Stimulated activated effector memory CD8-positive, alpha-beta T cell treated with anti-CD3 and anti-CD28 coated beads, Interleukin-12 subunit alpha, Interleukin-12 subunit beta, amount 100 ng/mL, for 72 hours (primary cell): ENCODE measurements around the gene NMT1.
A peak's percentile ranks its signal among the peaks of the same experiment; 100 is the strongest.

Experiments
- ATAC-seq: fragments of 150-1000 bp; cut with Tn5 transposase; 2 replicates; pipeline ENCODE4 v1.10.0; 2021
- DNase-seq, 2 donors: peaks; one replicate each; pipeline ENCODE4 v3.0.0; 2021 to 2022; ENCODE audit warnings: low spot score in 2 of 2
- H3K27ac Mint-ChIP-seq: one replicate; pipeline ENCODE4 v1.8.0; 2022; ENCODE audit warnings: mild to moderate bottlenecking, mixed read lengths
- H3K36me3 Mint-ChIP-seq: one replicate; pipeline ENCODE4 v1.8.0; 2022; ENCODE audit warnings: mild to moderate bottlenecking, mixed read lengths
- H3K4me1 Mint-ChIP-seq: one replicate; pipeline ENCODE4 v1.8.0; 2022; ENCODE audit warnings: mixed read lengths
- H3K4me3 Mint-ChIP-seq: one replicate; pipeline ENCODE4 v1.8.0; 2022; ENCODE audit warnings: mild to moderate bottlenecking, mixed read lengths
- H3K9me3 Mint-ChIP-seq: one replicate; pipeline ENCODE4 v1.8.0; 2022; ENCODE audit warnings: mixed read lengths

Gene NMT1

GRCh38 chr17:45127207-45127547 is 66.1 kb downstream of the NMT1 start:
- Mint-ChIP-seq H3K27ac (no peak overlapping the region), H3K4me1 (peaks cover 21% of the 10 kb centered on the region), H3K9me3 (no peaks in the 10 kb centered on the region), H3K36me3 (no peaks in the 10 kb centered on the region), H3K4me3 (no peak overlapping the region)
- ATAC-seq, result no peak
- no peak for DNase-seq

- H3K4me1 Mint-ChIP-seq, result peaks cover 21% of the 10 kb centered on the region
- H3K27ac Mint-ChIP-seq, result no peak overlapping the region
- H3K4me3 Mint-ChIP-seq, result no peak overlapping the region
- ATAC-seq (no peak), DNase-seq (no peak)
- H3K36me3 Mint-ChIP-seq, result no peaks in the 10 kb centered on the region
- H3K9me3 Mint-ChIP-seq, result no peaks in the 10 kb centered on the region
These were observed 66.6 kb downstream of the NMT1 start for GRCh38 chr17:45127548-45128300.

GRCh38 chr17:45128331-45128730 is 67.2 kb downstream of the NMT1 start:
- ATAC-seq, result no peak
- Mint-ChIP-seq H3K9me3 (no peaks in the 10 kb centered on the region), H3K36me3 (no peaks in the 10 kb centered on the region), H3K4me3 (no peak overlapping the region), H3K27ac (no peak overlapping the region), H3K4me1 (peaks cover 21% of the 10 kb centered on the region)
- no peak for DNase-seq

GRCh38 chr17:45128989-45129388 is 67.9 kb downstream of the NMT1 start:
- no peak overlapping the region for H3K27ac Mint-ChIP-seq

GRCh38 chr17:45129426-45129939 is 68.4 kb downstream of the NMT1 start:
- Mint-ChIP-seq H3K9me3 (no peaks in the 10 kb centered on the region), H3K4me3 (no peak overlapping the region), H3K27ac (no peak overlapping the region), H3K36me3 (no peaks in the 10 kb centered on the region), H3K4me1 (peaks cover 15% of the 10 kb centered on the region)
- no peak for ATAC-seq
- no peak for DNase-seq

More at GRCh38 chr17:45128989-45129388, 67.9 kb downstream of the NMT1 start:
- H3K36me3 Mint-ChIP-seq, result no peaks in the 10 kb centered on the region
- DNase-seq, result no peak
- H3K4me1 Mint-ChIP-seq, result peaks cover 20% of the 10 kb centered on the region
- ATAC-seq, result no peak
- H3K9me3 Mint-ChIP-seq, result no peaks in the 10 kb centered on the region
- H3K4me3 Mint-ChIP-seq, result no peak overlapping the region

- H3K4me3 Mint-ChIP-seq, result no peak overlapping the region
- H3K27ac Mint-ChIP-seq, result no peak overlapping the region
- ATAC-seq, result no peak
These were observed 69.0 kb downstream of the NMT1 start for GRCh38 chr17:45129940-45130680.

GRCh38 chr17:45130681-45131615 is 69.8 kb downstream of the NMT1 start:
- no peak for ATAC-seq

More at GRCh38 chr17:45129940-45130680, 69.0 kb downstream of the NMT1 start:
- Mint-ChIP-seq H3K36me3 (no peaks in the 10 kb centered on the region), H3K9me3 (no peaks in the 10 kb centered on the region), H3K4me1 (peaks cover 17% of the 10 kb centered on the region)
- no peak for DNase-seq

GRCh38 chr17:45131616-45132319 is 70.7 kb downstream of the NMT1 start:
- H3K36me3 Mint-ChIP-seq, result no peaks in the 10 kb centered on the region
- ATAC-seq, result peak; percentile 4
- peak overlapping the region; percentile 77 for H3K4me3 Mint-ChIP-seq
- peak; percentile 64 to 81 for DNase-seq
- H3K27ac Mint-ChIP-seq, result no peak overlapping the region
- H3K4me1 Mint-ChIP-seq, result peaks cover 33% of the 10 kb centered on the region
- H3K9me3 Mint-ChIP-seq, result no peaks in the 10 kb centered on the region

More at GRCh38 chr17:45130681-45131615, 69.8 kb downstream of the NMT1 start:
- H3K27ac Mint-ChIP-seq, result no peak overlapping the region
- H3K36me3 Mint-ChIP-seq, result no peaks in the 10 kb centered on the region
- peaks cover 26% of the 10 kb centered on the region for H3K4me1 Mint-ChIP-seq
- peak overlapping the region; percentile 77 for H3K4me3 Mint-ChIP-seq
- H3K9me3 Mint-ChIP-seq, result no peaks in the 10 kb centered on the region
- DNase-seq, result no peak

GRCh38 chr17:45132320-45132571 is 71.1 kb downstream of the NMT1 start, which contains the start of gene PLCD3:
TSS of gene PLCD3 (minus strand) at chr17:45132515. CDS start at chr17:45132410, 105 bp downstream.
- Mint-ChIP-seq H3K4me1 (peaks cover 33% of the 10 kb centered on the region), H3K36me3 (no peaks in the 10 kb centered on the region), H3K27ac (peak within 1 kb of the TSS; percentile 48), H3K4me3 (peak within 1 kb of the TSS; percentile 77), H3K9me3 (no peaks in the 10 kb centered on the region)
- peak; percentile 50 for ATAC-seq
- DNase-seq, result no peak

- peak; percentile 52 for ATAC-seq
- Mint-ChIP-seq H3K9me3 (no peaks in the 10 kb centered on the region), H3K36me3 (no peaks in the 10 kb centered on the region), H3K4me1 (peaks cover 32% of the 10 kb centered on the region), H3K4me3 (peak overlapping the region; percentile 77), H3K27ac (peak overlapping the region; percentile 48)
- DNase-seq, result peak; percentile 64 to 87
These were observed 71.7 kb downstream of the NMT1 start for GRCh38 chr17:45132572-45133463.

- DNase-seq (peak; percentile 99), ATAC-seq (peak; percentile 92)
- H3K4me3 Mint-ChIP-seq, result peak within 1 kb of the TSS; percentile 80
- H3K36me3 Mint-ChIP-seq, result peaks cover 5% of the 10 kb centered on the region
- H3K9me3 Mint-ChIP-seq, result no peaks in the 10 kb centered on the region
- peak within 1 kb of the TSS; percentile 74 for H3K27ac Mint-ChIP-seq
- H3K4me1 Mint-ChIP-seq, result peaks cover 33% of the 10 kb centered on the region
These were observed 74.3 kb downstream of the NMT1 start, which contains the start of gene ACBD4 for GRCh38 chr17:45135192-45135977. TSS of gene ACBD4 (plus strand) at chr17:45135687. CDS start at chr17:45136145, 458 bp downstream.

- peaks cover 5% of the 10 kb centered on the region for H3K36me3 Mint-ChIP-seq
- H3K4me3 Mint-ChIP-seq, result peak overlapping the region; percentile 80
- H3K4me1 Mint-ChIP-seq, result peaks cover 32% of the 10 kb centered on the region
- peak overlapping the region; percentile 74 for H3K27ac Mint-ChIP-seq
- no peak for DNase-seq
- ATAC-seq, result no peak
- H3K9me3 Mint-ChIP-seq, result no peaks in the 10 kb centered on the region
These were observed 75.1 kb downstream of the NMT1 start for GRCh38 chr17:45135978-45136791.
